Thoracic aorta (tissue), 2 donors: ENCODE results near the gene FAAP24. TPM values are rescaled to one million over a fixed set of nuclear protein-coding genes. Genes with fewer than 3 reads are reported as not detected.

Experiments
- ATAC-seq: fragments of 150-250 bp; one replicate; pipeline ENCODE4 v1.8.0; 2017; ENCODE audit warnings: low read depth; ENCODE audit not compliant: insufficient number of reproducible peaks, low FRiP score
- DNase-seq: peaks from one replicate; pipeline ENCODE4 v3.0.0-alpha.2; 2020; ENCODE audit warnings: low spot score
- H3K27ac ChIP-seq, 2 donors: fragments of 200-600 bp; sonication (generic); 1 replicate in 1 of 2; 2 replicates in 1 of 2; pipeline ENCODE4 v1.5.1; 2016; ENCODE audit warnings: mild to moderate bottlenecking in 2 of 2, moderate library complexity in 2 of 2
- H3K27me3 ChIP-seq: fragments of 200-600 bp; sonication (generic); replicated peaks from 2 replicates; pipeline ENCODE4 v1.6.0; 2016; ENCODE audit warnings: mild to moderate bottlenecking; ENCODE audit not compliant: insufficient read depth
- H3K36me3 ChIP-seq: fragments of 200-600 bp; sonication (generic); one replicate; pipeline ENCODE4 v1.5.1; 2016
- H3K4me1 ChIP-seq, 2 donors: fragments of 200-600 bp; sonication (generic); 1 replicate in 1 of 2; 2 replicates in 1 of 2; pipeline versions ENCODE4 v1.5.1 to v1.6.0; 2016; ENCODE audit warnings: low read depth in 2 of 2, mild to moderate bottlenecking in 1 of 2; ENCODE audit not compliant: control insufficient read depth in 1 of 2
- H3K4me3 ChIP-seq: fragments of 200-600 bp; sonication (generic); 2 replicates; pipeline ENCODE4 v1.5.1; 2016; ENCODE audit warnings: mild to moderate bottlenecking
- H3K9me3 ChIP-seq: fragments of 200-600 bp; sonication (generic); 2 replicates; pipeline ENCODE4 v1.5.1; 2016
- CTCF ChIP-seq: fragments of 200-600 bp; sonication (generic); IDR thresholded peaks from one replicate; pipeline ENCODE4 v1.5.1; 2019; ENCODE audit warnings: antibody characterized with exemption
- total RNA-seq, 2 donors: library from RNA; depleted of rRNA; stranded (reverse); fragments of >200 nt; gene quantifications; one replicate each; pipeline versions ENCODE4 v1.1.0 to v1.2.3, GENCODE V29; 2016

FAAP24 gene
- under 1 TPM in 1 of 2 donors, not detected in 1; 0.28 TPM for total RNA-seq

- ATAC-seq = peak; percentile 100
- H3K4me1 ChIP-seq = peaks cover 15 to 18% of the 10 kb centered on the region in 2 donors
Measured at GRCh38 chr19:32971715-32972540, at the start of gene FAAP24, which contains the start of gene CEP89. Gene FAAP24, plus strand, starts transcription at chr19:32972242. Its CDS starts 955 bp downstream, at chr19:32973197. Gene CEP89, minus strand, starts transcription at chr19:32971958. Its CDS starts 84 bp downstream, at chr19:32971874.

GRCh38 chr19:32924200-32924599 lies 47.8 kb upstream of the FAAP24 start:
- peaks cover 20% of the 10 kb centered on the region for H3K36me3 ChIP-seq
- DNase-seq (no peak), ATAC-seq (no peak)
- no peaks in the 10 kb centered on the region for H3K27me3 ChIP-seq
- no peaks in the 10 kb centered on the region for H3K4me1 ChIP-seq
- H3K27ac ChIP-seq = no peak overlapping the region
- no peak for TF ChIP-seq CTCF
- H3K4me3 ChIP-seq = no peak overlapping the region
- no peaks in the 10 kb centered on the region for H3K9me3 ChIP-seq

More at GRCh38 chr19:32971715-32972540, at the start of gene FAAP24, which contains the start of gene CEP89:
- peak; percentile 95 for DNase-seq
- H3K27ac ChIP-seq = peak within 1 kb of the TSS in 1 of 2 donors; percentile 70
- TF ChIP-seq CTCF = no peak
- H3K9me3 ChIP-seq = no peaks in the 10 kb centered on the region
- H3K27me3 ChIP-seq = no peaks in the 10 kb centered on the region
- H3K36me3 ChIP-seq = no peaks in the 10 kb centered on the region
- peak within 1 kb of the TSS; percentile 93 for H3K4me3 ChIP-seq

- DNase-seq (no peak), ATAC-seq (no peak)
- no peaks in the 10 kb centered on the region for H3K27me3 ChIP-seq
- no peak overlapping the region for H3K27ac ChIP-seq
- no peak overlapping the region for H3K4me3 ChIP-seq
- no peaks in the 10 kb centered on the region for H3K9me3 ChIP-seq
- no peaks in the 10 kb centered on the region for H3K4me1 ChIP-seq
- H3K36me3 ChIP-seq = peaks cover 17% of the 10 kb centered on the region
- no peak for TF ChIP-seq CTCF
Measured at GRCh38 chr19:32928806-32929205, 43.2 kb upstream of the FAAP24 start.

- no peak overlapping the region for H3K4me3 ChIP-seq
- DNase-seq (no peak), ATAC-seq (no peak)
- peaks cover 17% of the 10 kb centered on the region for H3K36me3 ChIP-seq
- TF ChIP-seq CTCF = no peak
- H3K4me1 ChIP-seq = no peaks in the 10 kb centered on the region
- no peak overlapping the region for H3K27ac ChIP-seq
- no peaks in the 10 kb centered on the region for H3K9me3 ChIP-seq
- no peaks in the 10 kb centered on the region for H3K27me3 ChIP-seq
Measured at GRCh38 chr19:32930567-32930966, 41.5 kb upstream of the FAAP24 start.

GRCh38 chr19:32933571-32933970 lies 38.5 kb upstream of the FAAP24 start:
- no peak for TF ChIP-seq CTCF
- DNase-seq (no peak), ATAC-seq (no peak)
- no peaks in the 10 kb centered on the region for H3K9me3 ChIP-seq
- H3K4me1 ChIP-seq = no peaks in the 10 kb centered on the region
- no peak overlapping the region for H3K27ac ChIP-seq
- H3K4me3 ChIP-seq = no peak overlapping the region
- H3K27me3 ChIP-seq = no peaks in the 10 kb centered on the region
- H3K36me3 ChIP-seq = peaks cover 15% of the 10 kb centered on the region
